Measurements from ENCODE around the gene EIF2D. TPM values are rescaled to one million over a fixed set of nuclear protein-coding genes. Genes with fewer than 3 reads are reported as not detected.

EIF2D gene
- total and polyA plus RNA-seq, 9 of the 15 experiments (the other 6 are each of a cell fraction or from before 2014, with no cell fraction given), result 81.1 to 138 (median 93.9) TPM

- TF ChIP-seq ZNF507 (tag; conservative IDR thresholded peaks at IDR 0.05), result no peak
- peak in 1 of 3 experiments; percentile 79; a peak in 1 of 6 replicates for TF ChIP-seq ZBTB11 (CRISPR knock-in tag; IDR thresholded peaks at IDR 0.05)
- TF ChIP-seq SMAD3 (CRISPR knock-in tag; conservative IDR thresholded peaks at IDR 0.05), result 0 out of 2 replicates have a peak, but pooled peaks have one; percentile 46
- TF ChIP-seq ZNF239 (CRISPR knock-in tag; IDR thresholded peaks at IDR 0.05), result no peak; the same call in 1 of the 2 replicates
- no peak for TF ChIP-seq HNRNPH1 (optimal IDR thresholded peaks at IDR 0.05; ENCODE audit: low read depth, low read length)
- no peak for TF ChIP-seq CBX8 (IDR thresholded peaks at IDR 0.05; ENCODE audit: borderline replicate concordance, extremely low read depth, low read depth, low read length, poor library complexity, severe bottlenecking)
- peak; percentile 81 for TF ChIP-seq GATAD2A (IDR thresholded peaks at IDR 0.05)
- TF ChIP-seq SAP30 (IDR thresholded peaks at IDR 0.05; ENCODE audit: borderline replicate concordance, insufficient read depth, low read depth, low read length, poor library complexity, severe bottlenecking), result no peak
- no peak for TF ChIP-seq ZKSCAN3 (CRISPR knock-in tag; IDR thresholded peaks at IDR 0.05)
- TF ChIP-seq NFE2L1 (tag; IDR thresholded peaks at IDR 0.05; ENCODE audit: borderline replicate concordance, low read depth), result no peak
- no peak for TF ChIP-seq ILF3 (IDR thresholded peaks at IDR 0.05; ENCODE audit: borderline replicate concordance)
- TF ChIP-seq SIX5 (IDR thresholded peaks at IDR 0.05; ENCODE audit: borderline replicate concordance in 1 of 2, insufficient read depth in 1 of 2, low read depth in 1 of 2, low read length in 2 of 2), result no peak
- peak; percentile 85 for TF ChIP-seq RNF2 (IDR thresholded peaks at IDR 0.05)
- peak; percentile 59; the same call in 1 of the 2 replicates for TF ChIP-seq ZBTB9 (CRISPR knock-in tag; IDR thresholded peaks at IDR 0.05)
- TF ChIP-seq PHF8 (IDR thresholded peaks at IDR 0.05; ENCODE audit: borderline replicate concordance, low read length), result no peak
- peak; percentile 87 for TF ChIP-seq NCOA1 (IDR thresholded peaks at IDR 0.05; ENCODE audit: low read depth)
- no peak for TF ChIP-seq HCFC1 (IDR thresholded peaks at IDR 0.05; ENCODE audit: low read depth, low read length)
- TF ChIP-seq KDM1A (IDR thresholded peaks at IDR 0.05), result peak; percentile 81 to 89
- TF ChIP-seq KAT8 (IDR thresholded peaks at IDR 0.05; ENCODE audit: low read depth), result no peak
- TF ChIP-seq NELFE (IDR thresholded peaks at IDR 0.05; ENCODE audit: insufficient read depth, insufficient read length), result no peak
- no peak; a peak in 1 of 4 replicates for TF ChIP-seq SRF (CRISPR knock-in tag; IDR thresholded peaks at IDR 0.05)
- TF ChIP-seq ELF1 (tag; IDR thresholded peaks at IDR 0.05), result no peak
Observed at GRCh38 chr1:206651958-206652890, 40.0 kb upstream of the EIF2D start (continued).
